Neuron (in vitro differentiated cells): Measurements from ENCODE around the gene RNF181.
"Not testable (repeated sequence)": the region's sequence is repeated elsewhere in the genome, so short reads cannot be mapped to it uniquely, and the experiment has no call there.

ENCODE experiments used
- H2AFZ ChIP-seq: one replicate; pipeline ENCODE4 v1.6.1; 2013; ENCODE audit warnings: low read depth, mild to moderate bottlenecking, inconsistent platforms, low read length, moderate library complexity
- H3K27me3 ChIP-seq: one replicate; pipeline ENCODE4 v1.6.1; 2013; ENCODE audit warnings: low read length; ENCODE audit not compliant: insufficient read depth
- H3K36me3 ChIP-seq: one replicate; pipeline ENCODE4 v1.6.1; 2013; ENCODE audit warnings: low read length; ENCODE audit not compliant: insufficient read depth
- H3K4me1 ChIP-seq: one replicate; pipeline ENCODE4 v1.6.1; 2013; ENCODE audit warnings: low read length; ENCODE audit not compliant: insufficient read depth
- H3K4me3 ChIP-seq: 2 replicates; pipeline ENCODE4 v1.5.1; 2013; ENCODE audit warnings: mild to moderate bottlenecking, low read length, moderate library complexity
- H3K9me3 ChIP-seq: one replicate; pipeline ENCODE4 v1.6.1; 2013; ENCODE audit warnings: low read length

The RNF181 gene

DNA sequence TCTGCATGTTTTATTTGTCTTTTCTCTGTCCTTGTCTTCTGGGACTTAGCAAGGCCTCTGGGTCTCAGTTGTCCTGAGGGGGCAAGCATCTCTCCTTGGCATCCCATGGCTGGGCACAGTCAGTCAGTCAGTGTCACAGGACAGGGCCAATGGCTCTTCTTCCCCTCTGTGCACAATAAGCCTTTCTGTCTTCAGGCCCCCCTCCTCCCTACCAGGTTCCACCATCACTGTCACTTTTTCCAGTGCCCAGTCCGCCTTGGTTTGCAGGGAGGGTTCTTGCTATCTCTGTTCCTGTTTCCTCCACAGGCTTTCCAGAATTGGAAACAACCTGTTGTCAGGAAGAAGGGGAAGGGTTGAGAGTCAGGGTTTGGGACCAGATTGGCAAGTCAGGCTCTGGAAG is 13.1 kb upstream of the RNF181 start:
- Histone ChIP-seq H3K9me3 (no peaks in the 10 kb centered on the region), H3K36me3 (no peaks in the 10 kb centered on the region), H2AFZ (no peak overlapping the region), H3K27me3 (no peaks in the 10 kb centered on the region), H3K4me1 (peaks cover 31% of the 10 kb centered on the region), H3K4me3 (no peak overlapping the region)

GRCh38 chr2:85583667-85584353 is 11.7 kb upstream of the RNF181 start:
- peaks cover 21% of the 10 kb centered on the region for H3K4me1 ChIP-seq
- H3K27me3 ChIP-seq: no peaks in the 10 kb centered on the region
- no peaks in the 10 kb centered on the region for H3K9me3 ChIP-seq
- H2AFZ ChIP-seq: no peak overlapping the region
- H3K36me3 ChIP-seq: no peaks in the 10 kb centered on the region
- no peak overlapping the region for H3K4me3 ChIP-seq

DNA sequence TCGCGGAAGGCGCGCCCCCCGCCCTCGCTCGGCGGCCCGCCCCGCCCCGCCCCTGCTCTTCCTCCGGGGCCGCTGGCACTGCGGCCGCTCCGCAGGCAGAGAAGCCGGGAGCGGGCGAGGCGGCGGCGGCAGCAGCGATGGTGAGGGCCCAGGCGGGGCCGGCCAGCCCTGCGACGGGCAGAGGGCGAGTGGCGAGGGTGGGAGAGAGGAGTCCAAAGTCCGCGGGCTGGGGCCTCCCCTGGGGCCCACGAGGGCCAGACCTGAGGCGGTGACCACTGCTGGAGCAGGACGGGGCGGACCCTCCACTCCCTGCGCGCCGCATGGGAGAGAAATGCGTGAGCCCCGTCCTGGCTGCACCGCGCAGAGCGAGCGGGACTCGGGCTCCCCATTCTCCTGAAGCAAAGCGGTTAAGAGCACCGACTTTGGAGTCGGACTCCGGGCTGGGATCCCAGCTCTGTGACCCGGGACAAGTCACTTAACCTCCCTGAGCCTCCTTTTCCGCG is 11.1 kb upstream of the RNF181 start, which contains the start of gene VAMP5:
VAMP5 (plus strand) TSS at position 78 of the 503 bp plus-strand sequence; CDS start at position 138, 60 bp downstream.
- Histone ChIP-seq H3K9me3 (no peaks in the 10 kb centered on the region), H3K4me1 (peaks cover 15% of the 10 kb centered on the region), H3K4me3 (no peak within 1 kb of the TSS), H3K27me3 (no peaks in the 10 kb centered on the region), H3K36me3 (no peaks in the 10 kb centered on the region), H2AFZ (no peak within 1 kb of the TSS)

DNA sequence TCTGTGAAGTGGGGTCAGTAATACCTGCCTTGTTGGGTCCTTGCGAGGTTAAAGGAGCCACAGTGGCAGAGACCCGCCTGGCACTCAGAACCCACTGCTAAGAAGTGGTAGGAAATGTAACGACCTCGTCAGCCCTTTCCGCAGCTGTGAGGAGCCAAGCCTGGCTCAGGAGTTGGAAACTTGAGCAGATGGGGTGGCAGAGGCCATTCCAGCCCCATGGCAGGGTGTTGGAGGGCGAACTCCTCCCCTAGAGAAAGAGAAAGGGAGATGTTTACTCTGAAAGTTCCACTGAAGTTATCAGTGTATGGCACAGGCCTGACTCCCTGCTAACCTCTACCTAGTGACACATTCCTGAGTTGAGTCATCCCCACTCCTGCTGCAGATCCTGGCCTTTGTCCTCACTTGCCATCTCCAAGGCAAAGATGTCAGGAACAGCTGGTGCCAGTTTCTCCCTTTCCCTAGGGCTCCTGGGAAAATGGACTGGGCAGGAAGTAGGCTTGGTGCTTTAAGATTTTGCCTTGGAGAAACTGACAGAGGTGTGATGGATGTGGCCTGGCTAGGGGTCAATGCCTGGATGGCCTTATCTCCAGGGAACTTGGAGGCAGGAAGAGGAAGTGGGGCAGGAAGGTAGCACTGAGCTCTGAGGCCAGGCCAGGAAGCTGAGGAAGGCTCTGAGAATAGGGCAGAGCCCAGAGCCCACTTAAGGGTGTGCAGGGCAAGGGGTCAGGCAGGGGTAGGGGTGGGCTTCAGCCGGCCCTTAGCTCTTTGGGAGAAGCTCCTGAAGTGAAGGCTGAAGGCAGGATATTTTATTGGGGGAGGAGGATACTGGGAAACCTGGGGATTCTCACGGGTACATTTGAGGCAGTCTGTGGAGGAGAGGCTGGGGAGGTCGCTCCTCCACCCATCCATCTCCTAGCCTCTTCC is 10.4 kb upstream of the RNF181 start:
- Histone ChIP-seq H3K4me1 (peaks cover 8% of the 10 kb centered on the region), H2AFZ (no peak overlapping the region), H3K9me3 (no peaks in the 10 kb centered on the region), H3K27me3 (no peaks in the 10 kb centered on the region), H3K4me3 (no peak overlapping the region), H3K36me3 (no peaks in the 10 kb centered on the region)

DNA sequence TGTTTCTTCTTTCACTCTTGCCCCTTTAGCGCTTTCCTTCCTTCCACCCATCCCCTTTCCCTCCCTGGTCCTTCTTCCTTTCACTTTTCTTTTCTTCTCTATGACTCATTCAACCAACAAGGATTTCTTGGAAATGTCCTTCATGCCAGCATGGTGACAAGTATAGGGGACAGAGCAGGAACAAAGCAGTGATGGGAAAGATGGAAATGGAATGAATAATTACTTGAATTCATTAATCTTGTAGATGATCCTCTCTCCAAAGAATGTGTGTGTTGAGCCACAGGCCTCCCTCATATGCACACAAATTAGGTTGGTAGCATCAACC is 9.8 kb upstream of the RNF181 start:
- no peak overlapping the region for H2AFZ ChIP-seq
- no peaks in the 10 kb centered on the region for H3K27me3 ChIP-seq
- H3K4me3 ChIP-seq: no peak overlapping the region
- H3K36me3 ChIP-seq: no peaks in the 10 kb centered on the region
- peaks cover 5% of the 10 kb centered on the region for H3K4me1 ChIP-seq
- no peaks in the 10 kb centered on the region for H3K9me3 ChIP-seq

GRCh38 chr2:85588236-85588635 is 7.3 kb upstream of the RNF181 start:
- no peak overlapping the region for H3K4me3 ChIP-seq
- no peaks in the 10 kb centered on the region for H3K36me3 ChIP-seq
- H2AFZ ChIP-seq: no peak overlapping the region
- peaks cover 5% of the 10 kb centered on the region for H3K4me1 ChIP-seq
- H3K27me3 ChIP-seq: no peaks in the 10 kb centered on the region
- no peaks in the 10 kb centered on the region for H3K9me3 ChIP-seq

- Histone ChIP-seq H3K9me3 (no peaks in the 10 kb centered on the region), H2AFZ (no peak overlapping the region), H3K36me3 (no peaks in the 10 kb centered on the region), H3K4me1 (peaks cover 5% of the 10 kb centered on the region), H3K27me3 (no peaks in the 10 kb centered on the region), H3K4me3 (no peak overlapping the region)
These were observed 6.9 kb upstream of the RNF181 start for GRCh38 chr2:85588645-85589044.

GRCh38 chr2:85589181-85589580 is 6.4 kb upstream of the RNF181 start:
- H3K4me1 ChIP-seq: peaks cover 5% of the 10 kb centered on the region
- H3K4me3 ChIP-seq: no peak overlapping the region
- H3K9me3 ChIP-seq: no peaks in the 10 kb centered on the region
- H3K36me3 ChIP-seq: no peaks in the 10 kb centered on the region
- H2AFZ ChIP-seq: no peak overlapping the region
- no peaks in the 10 kb centered on the region for H3K27me3 ChIP-seq

- Histone ChIP-seq H3K9me3 (no peaks in the 10 kb centered on the region), H3K27me3 (no peaks in the 10 kb centered on the region), H3K4me3 (no peak overlapping the region), H2AFZ (no peak overlapping the region), H3K36me3 (no peaks in the 10 kb centered on the region), H3K4me1 (peaks cover 12% of the 10 kb centered on the region)
These were observed 5.4 kb upstream of the RNF181 start for GRCh38 chr2:85589982-85590791.

GRCh38 chr2:85590950-85591349 is 4.6 kb upstream of the RNF181 start:
- peaks cover 7% of the 10 kb centered on the region for H3K4me1 ChIP-seq
- H3K4me3 ChIP-seq: no peak overlapping the region
- no peaks in the 10 kb centered on the region for H3K36me3 ChIP-seq
- no peaks in the 10 kb centered on the region for H3K9me3 ChIP-seq
- no peaks in the 10 kb centered on the region for H3K27me3 ChIP-seq
- no peak overlapping the region for H2AFZ ChIP-seq

GRCh38 chr2:85591563-85591962 is 4.0 kb upstream of the RNF181 start:
- no peaks in the 10 kb centered on the region for H3K9me3 ChIP-seq
- H2AFZ ChIP-seq: no peak overlapping the region
- no peak overlapping the region for H3K4me3 ChIP-seq
- H3K4me1 ChIP-seq: peaks cover 12% of the 10 kb centered on the region
- no peaks in the 10 kb centered on the region for H3K27me3 ChIP-seq
- no peaks in the 10 kb centered on the region for H3K36me3 ChIP-seq

- H3K27me3 ChIP-seq, H3K36me3 ChIP-seq, H2AFZ ChIP-seq, H3K9me3 ChIP-seq, H3K4me3 ChIP-seq: not testable (repeated sequence)
- H3K4me1 ChIP-seq: peaks cover 16% of the 10 kb centered on the region
These were observed 3.2 kb upstream of the RNF181 start for GRCh38 chr2:85592299-85592698.

- Histone ChIP-seq H3K4me1 (peaks cover 16% of the 10 kb centered on the region), H3K36me3 (peaks cover 10% of the 10 kb centered on the region), H3K27me3 (no peaks in the 10 kb centered on the region), H2AFZ (no peak overlapping the region), H3K9me3 (no peaks in the 10 kb centered on the region), H3K4me3 (no peak overlapping the region)
These were observed 2.5 kb upstream of the RNF181 start for GRCh38 chr2:85593023-85593422.
